NCI-H748 treated with DMSO at 0.1 percent for 48 hours (cell line): Measurements from ENCODE around the gene LRP2.

Source experiments
- DNase-seq: peaks from one replicate; lab custom pipeline; 2025; lab: John Stamatoyannopoulos, UW

The LRP2 gene

GRCh38 chr2:169240405-169240804 is 121.9 kb downstream of the LRP2 start:
- DNase-seq, result no peak

- no peak for DNase-seq
These were observed 124.4 kb downstream of the LRP2 start for GRCh38 chr2:169237939-169238338.

GRCh38 chr2:169237286-169237685 is 125.0 kb downstream of the LRP2 start:
- DNase-seq, result no peak

DNA sequence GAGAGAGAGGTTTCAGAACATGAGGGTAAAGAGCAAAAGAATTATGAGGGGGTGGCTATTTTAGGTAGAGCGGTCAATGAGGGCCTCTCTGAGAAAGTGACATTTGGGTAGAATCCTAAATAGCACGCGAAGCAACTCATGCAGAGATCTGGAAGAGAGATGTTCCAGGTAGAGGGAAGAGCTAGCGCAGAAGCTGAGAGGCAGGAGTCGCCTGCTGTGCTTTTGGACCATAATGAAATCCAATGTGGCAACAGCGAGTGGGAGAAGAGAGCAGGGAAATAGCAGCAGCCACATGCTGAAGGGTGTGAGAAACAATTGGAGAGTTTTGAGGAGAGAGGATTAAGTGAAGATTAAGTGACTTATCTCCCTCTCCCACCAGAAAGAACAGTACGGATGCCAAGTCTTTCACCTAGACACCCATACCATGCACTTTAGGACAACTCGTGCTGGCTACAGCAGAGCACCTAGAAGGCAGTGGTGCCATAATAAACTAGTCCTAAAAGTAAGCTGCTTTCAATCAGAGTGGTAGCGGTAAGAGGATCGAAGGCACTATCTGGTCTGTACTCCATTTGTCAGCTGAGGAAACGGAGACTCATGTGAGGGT is 129.7 kb downstream of the LRP2 start:
- DNase-seq, result no peak

DNA sequence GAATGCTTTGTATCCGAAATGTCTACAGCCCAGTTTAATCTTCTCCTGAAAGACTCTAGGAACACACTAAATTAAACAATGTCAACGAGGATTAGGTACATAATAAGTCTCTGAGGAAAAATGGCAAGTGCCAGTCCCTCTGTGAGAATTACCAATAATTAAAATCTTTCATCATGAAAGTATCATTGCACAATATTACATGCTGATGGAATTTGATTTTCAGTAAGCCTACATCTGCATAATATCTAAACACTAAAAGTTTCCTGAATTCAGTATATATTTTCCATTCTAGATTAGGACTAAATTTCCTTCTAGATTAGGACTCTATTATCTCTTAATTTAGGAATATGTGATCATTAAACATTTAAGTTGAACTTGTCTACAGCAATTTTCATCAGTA is 132.1 kb downstream of the LRP2 start:
- no peak for DNase-seq

GRCh38 chr2:169229590-169229989 is 132.7 kb downstream of the LRP2 start:
- DNase-seq, result no peak

DNA sequence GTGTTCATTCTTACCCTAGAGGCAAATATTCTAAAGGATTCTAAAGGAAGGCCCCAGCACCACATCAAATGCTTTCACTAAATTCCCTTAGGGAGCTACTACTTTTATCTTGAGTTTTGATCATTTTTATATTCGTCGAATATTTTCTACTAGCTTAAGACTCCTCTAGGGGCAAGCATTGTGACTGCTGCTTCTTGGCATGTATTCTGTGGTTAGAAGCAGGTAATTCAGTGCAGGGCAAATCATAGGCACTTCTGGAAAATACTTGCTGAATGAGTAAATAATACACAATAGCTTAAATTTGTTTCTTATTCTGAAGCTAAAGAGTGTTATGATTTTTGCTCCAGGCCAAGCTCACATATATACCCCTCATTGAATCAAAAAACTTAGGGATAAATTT is 136.4 kb downstream of the LRP2 start:
- no peak for DNase-seq

- DNase-seq, result no peak
These were observed 137.0 kb downstream of the LRP2 start for GRCh38 chr2:169225233-169225750.

- DNase-seq, result no peak
These were observed 139.7 kb downstream of the LRP2 start for GRCh38 chr2:169222665-169223064.

GRCh38 chr2:169221745-169222369 is 140.5 kb downstream of the LRP2 start:
- DNase-seq, result peak; percentile 61

- no peak for DNase-seq
These were observed 151.4 kb downstream of the LRP2 start for GRCh38 chr2:169210917-169211316.

- DNase-seq, result no peak
These were observed 154.3 kb downstream of the LRP2 start for GRCh38 chr2:169208026-169208425.

DNA sequence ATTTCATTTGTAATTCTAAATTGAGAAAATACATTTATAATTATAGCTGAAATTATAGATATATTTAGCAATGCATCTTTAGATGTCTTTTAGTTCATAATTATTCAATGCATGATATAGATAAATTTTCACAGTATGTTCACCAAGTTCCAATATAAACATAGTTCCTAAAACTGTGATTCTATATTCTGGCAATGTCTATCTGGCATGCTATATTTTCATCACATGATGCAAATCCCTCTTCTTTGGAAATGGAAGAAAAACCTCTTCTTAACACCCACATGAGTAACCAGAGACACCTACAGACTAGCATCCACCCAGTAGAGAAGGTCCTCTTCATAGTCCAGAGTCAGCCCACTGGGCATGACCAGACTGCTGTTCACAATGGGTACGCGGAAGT is 157.2 kb downstream of the LRP2 start:
- DNase-seq, result no peak

- DNase-seq, result peak; percentile 24
These were observed 158.4 kb downstream of the LRP2 start for GRCh38 chr2:169203952-169204351.

DNA sequence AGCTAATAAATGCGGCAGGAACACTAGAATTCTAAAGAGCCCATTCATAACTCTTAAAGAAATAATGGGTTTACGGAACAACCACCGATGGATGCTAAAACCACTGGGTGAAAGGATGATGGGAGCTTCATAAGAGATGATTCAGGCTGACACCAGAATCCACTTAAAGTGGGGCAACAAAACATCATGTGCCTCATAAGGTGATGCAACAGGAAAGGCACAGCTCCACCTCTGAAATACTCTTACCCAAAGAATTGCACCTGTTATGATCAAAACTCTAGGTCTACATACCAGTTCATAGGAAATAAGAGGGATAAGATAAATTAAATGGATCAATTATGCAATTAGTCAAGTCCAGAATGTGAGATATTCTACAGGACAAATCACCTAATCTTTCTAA is 161.6 kb downstream of the LRP2 start:
- no peak for DNase-seq

- DNase-seq, result peak; percentile 8
These were observed 168.7 kb downstream of the LRP2 start for GRCh38 chr2:169193618-169194017.

DNA sequence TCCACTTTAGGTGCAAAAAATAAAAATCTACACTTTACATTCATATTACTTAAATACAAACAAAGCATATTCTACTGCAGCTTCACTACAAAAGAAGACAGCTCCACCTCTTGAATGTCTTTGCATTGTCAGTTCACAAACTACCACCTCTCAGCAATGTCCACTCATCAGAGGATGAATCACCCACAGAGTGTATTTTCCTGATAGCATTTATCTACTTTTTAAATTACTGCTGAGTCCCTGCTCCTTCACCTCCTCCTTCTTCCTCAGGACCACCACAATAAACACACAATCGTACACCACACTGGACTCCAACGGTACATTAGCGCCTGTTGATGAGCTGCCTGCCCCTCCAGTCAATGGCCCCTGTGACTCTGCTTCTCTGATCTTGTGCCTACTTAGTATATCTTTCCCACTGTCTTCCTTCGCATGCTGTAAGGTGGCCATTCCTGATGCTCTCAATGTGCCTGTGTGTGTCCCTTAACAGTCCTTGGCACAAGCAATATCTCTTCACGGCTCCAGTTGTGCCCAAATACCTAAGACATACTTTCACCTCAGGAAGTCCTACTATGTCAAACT is 172.0 kb downstream of the LRP2 start:
- DNase-seq, result no peak

DNA sequence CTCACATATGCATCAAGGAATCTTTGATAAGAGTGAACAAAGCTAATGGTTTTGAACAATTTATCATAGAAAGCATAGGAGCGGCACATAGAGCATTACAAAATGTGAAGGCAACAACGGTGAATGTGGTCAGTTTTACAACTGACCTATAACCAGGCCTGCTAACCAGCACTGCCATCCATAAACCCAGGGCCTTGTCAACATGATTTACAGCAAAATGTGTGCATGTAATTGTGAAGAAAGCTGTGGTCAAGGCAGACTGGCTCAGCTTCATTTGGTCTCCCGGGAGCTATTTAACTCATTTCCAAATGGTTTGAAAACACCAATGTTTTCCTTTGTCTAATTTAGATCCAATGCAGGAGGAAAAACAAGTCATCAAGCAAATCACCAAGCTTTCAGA is 173.2 kb downstream of the LRP2 start:
- DNase-seq, result no peak

DNA sequence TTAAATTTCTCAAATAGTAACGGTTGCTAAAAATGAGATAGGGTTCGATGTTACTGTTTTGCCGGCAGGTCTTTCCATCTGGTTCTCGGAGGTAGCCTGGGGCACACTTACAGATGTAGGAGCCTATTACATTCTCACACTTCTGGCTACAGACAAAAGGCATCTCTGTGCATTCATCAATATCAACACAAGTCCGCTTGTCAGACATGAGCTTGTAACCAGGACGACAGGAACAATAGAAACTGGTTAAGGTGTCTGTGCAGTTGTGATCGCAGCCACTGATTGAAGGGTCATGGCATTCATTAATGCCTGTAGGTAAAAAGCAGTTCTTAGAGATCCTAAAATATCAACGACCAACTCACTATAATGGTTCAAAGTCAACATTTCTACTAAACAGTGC is 176.6 kb downstream of the LRP2 start:
- peak; percentile 13 for DNase-seq

DNA sequence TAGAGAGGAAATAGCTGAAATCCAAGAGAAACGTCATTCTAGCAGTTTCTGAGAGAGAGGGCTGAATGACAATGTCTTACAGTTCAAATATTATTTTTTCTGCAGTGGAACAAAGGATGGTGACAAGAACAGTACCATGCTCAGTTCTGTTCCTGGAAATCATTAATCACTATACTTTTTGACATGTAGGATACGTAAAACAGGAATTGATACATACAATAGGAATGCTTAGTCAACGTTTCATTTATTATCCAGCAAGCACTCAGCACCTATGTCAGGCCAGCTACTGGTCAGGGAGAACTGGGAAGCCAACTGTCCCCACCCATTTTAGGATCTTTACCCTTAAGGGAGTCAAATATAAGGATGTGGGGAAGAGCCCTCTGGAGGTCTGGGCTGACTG is 178.3 kb downstream of the LRP2 start:
- DNase-seq, result no peak

DNA sequence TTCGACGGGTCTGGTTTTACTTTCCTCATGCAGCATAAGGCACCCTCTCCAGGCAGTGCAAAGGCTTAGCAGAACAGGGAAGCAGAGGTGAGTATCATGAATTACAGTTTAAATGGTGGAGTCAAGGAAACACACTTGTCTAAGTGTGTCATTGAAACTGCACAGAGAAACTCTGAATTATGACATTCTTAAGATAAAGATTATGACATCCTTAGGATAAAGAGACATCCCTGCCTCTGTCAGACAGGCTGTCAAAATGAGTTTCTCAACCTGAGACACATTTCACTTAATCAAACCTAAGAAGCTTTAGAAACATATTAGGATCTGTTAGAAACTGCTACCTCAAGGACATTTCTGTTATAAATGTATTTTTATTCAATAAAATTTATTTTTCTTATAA is 179.8 kb downstream of the LRP2 start:
- DNase-seq, result no peak

GRCh38 chr2:169178804-169179390 is 183.4 kb downstream of the LRP2 start:
- DNase-seq, result no peak

- no peak for DNase-seq
These were observed 184.0 kb downstream of the LRP2 start for GRCh38 chr2:169178364-169178763.
